ENCODE data around the gene SNRNP70.

The SNRNP70 gene

DNA sequence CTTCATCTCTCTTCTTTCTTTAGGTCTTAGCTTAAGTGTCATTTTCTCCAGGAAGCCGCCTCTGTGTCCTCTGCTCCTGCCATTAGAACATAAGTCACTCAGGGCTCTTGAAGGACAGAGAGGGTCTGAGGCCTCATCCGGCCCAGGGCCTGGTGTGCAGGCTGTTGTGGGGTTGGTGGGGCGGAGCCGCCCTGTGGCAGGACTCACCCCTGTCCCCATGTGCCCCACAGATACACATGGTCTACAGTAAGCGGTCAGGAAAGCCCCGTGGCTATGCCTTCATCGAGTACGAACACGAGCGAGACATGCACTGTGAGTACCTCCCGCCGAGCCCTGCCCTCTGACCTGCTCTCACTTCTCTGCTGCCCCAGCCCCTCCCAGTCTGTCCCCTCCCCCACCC is 15.9 kb downstream of the SNRNP70 start:
- no peak for DNase-seq (ENCODE audit: low read depth in 2 of 2)

DNA sequence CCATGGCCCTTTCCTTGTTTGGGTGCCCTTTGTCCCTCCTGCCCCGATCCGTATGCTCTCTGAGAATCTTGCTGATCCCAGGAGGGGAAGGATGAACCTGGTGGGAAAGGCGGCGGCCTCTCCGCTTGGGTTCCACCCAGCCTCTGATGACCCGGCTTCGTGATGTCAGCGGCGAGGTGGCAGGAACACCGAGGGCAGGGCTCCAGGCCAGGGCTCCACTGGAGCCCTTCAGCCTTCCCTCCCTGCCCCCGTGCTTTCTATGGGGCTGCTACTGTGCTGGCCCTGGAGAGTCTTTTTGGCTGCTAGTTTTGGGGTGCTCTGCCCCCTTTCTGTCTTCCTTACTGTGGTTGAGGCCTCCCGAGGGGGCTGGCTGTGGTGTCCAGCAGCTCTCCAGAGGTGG is 17.1 kb downstream of the SNRNP70 start:
- no peak for DNase-seq (ENCODE audit: low read depth in 2 of 2)

DNA sequence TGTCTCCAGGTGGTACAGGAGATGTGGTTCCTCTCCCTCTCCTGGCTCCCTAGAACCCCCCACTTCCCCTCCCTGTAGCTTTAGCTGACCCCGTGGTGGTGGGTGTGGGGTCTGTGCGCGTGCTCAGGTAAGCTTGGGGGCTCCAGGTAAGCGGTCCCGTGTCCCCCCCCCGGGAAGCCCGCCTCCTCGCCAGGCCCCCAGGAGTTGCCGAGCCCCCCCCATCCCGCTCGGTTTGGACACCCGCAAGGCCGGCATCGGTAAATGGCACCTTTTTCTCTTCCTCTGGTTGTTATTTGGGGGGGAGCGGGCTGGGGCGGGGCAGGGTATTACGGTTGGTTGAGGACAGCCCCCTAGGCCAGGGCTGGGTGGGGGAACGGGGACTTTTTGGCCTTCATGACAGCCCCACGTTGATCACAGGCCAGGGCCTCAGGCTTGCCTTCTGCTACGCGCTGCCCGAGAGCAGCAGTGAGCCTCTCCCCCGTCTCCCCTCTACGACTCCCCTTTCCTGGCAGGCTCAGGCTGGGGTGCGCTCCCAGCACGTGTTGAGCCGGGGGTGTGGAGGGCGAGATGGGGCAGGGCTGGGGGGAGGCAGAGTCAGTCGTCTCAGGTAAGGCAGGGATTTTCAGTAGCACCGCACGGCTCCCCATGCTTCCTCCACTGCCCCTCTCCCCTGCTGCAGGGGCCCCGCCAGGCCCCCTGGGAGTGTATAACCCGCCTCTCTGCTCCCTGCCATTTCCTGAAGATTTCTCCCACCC is 18.3 kb downstream of the SNRNP70 start:
- DNase-seq (ENCODE audit: low read depth in 2 of 2) = no peak

DNA sequence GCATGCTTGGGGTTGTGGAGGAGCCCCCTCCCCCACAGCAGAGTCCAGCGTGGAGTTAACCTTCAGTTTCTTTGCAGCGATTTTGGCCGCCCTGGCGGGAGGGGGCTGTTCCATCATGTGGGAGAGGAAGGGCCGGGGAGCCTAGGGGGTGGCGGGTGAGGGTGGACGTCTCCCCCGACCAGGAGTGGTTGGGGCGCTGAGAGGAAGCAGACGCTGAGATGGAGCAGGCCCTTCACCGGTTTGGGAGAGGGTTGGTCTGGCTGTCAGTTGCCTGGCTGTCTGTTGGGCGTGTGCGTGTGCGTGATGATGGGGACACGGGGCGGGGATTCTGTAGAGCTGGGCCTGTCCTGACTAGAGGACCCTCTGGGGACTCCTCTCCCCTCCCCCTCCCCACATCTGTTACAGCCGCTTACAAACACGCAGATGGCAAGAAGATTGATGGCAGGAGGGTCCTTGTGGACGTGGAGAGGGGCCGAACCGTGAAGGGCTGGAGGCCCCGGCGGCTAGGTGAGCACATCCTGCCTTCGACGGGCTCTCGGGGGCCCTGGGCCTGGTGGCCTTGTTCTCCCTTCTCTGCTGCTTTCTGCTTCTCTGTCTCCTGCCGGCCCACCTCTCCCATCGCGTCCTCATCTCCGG is 19.1 kb downstream of the SNRNP70 start:
- DNase-seq (ENCODE audit: low read depth in 2 of 2) = no peak

DNA sequence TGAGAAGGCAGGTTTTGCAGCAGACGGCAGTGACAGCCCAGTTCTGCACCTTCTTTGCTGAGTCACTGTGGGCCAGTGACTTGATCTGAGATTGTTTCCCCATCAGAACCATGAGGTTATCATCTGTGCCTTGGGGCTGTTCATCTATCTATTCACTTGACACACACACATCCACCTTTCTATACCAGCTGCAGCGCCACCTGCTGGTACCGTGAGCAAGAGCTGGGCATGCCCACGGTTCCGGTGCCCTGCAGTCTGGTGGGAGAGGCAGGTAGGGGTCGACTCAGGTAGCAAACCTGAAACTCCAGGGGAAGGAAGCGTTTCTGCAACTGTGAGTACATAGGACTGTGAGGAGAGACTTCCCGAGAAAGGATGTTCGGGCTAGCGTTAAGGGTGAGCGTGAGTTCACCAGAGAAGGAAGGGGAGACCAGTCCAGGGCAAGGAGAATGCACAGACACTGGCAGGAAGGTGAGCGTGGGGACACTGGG is 21.4 kb downstream of the SNRNP70 start:
- peak; percentile 52 to 55 for DNase-seq (ENCODE audit: low read depth in 2 of 2)

DNA sequence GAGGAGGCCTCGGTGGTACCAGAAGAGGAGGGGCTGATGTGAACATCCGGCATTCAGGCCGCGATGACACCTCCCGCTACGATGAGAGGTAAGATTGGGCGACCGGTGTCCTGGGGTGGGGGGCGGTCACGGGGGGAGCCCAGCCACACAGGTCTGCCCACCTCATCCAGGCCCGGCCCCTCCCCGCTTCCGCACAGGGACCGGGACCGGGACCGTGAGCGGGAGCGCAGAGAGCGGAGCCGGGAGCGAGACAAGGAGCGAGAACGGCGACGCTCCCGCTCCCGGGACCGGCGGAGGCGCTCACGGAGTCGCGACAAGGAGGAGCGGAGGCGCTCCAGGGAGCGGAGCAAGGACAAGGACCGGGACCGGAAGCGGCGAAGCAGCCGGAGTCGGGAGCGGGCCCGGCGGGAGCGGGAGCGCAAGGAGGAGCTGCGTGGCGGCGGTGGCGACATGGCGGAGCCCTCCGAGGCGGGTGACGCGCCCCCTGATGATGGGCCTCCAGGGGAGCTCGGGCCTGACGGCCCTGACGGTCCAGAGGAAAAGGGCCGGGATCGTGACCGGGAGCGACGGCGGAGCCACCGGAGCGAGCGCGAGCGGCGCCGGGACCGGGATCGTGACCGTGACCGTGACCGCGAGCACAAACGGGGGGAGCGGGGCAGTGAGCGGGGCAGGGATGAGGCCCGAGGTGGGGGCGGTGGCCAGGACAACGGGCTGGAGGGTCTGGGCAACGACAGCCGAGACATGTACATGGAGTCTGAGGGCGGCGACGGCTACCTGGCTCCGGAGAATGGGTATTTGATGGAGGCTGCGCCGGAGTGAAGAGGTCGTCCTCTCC is 22.6 kb downstream of the SNRNP70 start:
- no peak for DNase-seq (ENCODE audit: low read depth in 2 of 2)

DNA sequence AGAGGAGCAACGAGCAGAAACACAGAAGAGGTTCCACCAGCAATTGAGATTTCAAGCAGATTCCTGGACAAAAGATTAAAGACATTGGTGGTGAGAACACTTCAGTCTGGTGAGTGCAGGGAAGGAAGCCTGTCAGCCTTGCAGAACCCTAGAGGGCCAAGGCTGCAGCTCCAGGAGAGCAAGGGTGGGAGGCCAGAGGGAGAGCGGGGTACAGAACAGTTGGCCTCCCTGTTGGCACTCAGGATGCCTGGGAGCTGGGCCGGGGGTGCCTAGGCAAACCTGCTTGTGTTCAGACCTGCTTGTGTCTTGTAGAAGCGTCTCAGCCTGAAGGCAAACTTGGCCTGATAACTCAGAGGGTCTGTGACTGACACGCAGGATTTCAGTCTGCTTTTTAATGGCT is 23.8 kb downstream of the SNRNP70 start:
- no peak for DNase-seq (ENCODE audit: low read depth in 2 of 2)

DNA sequence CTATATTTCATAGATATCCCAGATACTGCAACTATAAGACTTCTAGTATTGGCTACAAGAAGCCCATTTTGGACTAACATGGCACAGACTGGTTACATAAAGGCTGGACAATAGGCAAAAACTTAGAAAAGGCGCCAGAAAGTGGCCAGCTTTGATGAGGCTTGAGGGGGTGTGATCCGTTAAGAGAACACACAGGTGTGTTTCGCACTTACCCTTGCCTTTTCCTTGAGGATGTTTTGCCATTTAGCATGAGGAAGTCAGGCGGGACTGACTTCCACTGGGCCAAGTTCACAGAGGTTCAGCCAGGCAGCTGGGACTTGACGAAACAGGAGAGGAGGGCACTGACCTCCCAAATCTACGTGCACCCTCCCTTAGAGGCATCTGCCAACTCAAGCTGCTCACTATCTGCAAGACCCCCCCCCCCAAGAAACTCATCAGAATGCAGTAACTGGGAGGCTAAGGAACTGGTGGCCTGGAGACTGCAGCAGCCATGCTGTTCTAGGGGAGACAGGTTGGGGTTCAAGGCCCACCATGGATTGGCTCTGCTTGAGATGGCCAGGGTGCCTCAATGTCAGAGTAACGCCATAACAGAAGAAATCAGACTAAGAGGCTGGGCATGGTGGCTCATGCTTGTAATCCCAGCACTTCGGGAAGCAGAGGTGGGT is 24.4 kb downstream of the SNRNP70 start:
- no peak for DNase-seq (ENCODE audit: low read depth in 2 of 2)

DNA sequence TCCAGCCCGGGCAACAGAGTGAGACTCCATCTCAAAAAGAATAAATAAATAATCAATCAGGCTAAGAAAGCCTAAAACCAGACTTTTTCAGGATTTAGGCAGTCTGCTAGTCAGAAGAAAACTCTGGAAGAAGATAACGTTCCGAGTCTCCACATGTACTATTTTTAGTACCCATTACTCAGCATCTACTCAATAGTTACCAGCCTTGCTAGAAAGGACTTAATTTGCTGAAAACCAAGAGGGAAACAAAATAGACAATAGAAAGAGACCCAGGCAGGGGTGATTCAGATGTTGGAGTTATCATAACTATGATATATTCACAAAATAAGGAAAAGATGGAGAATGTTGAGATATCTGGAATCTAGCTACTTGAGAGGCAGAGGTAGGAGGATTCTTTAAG is 25.3 kb downstream of the SNRNP70 start:
- DNase-seq (ENCODE audit: low read depth in 2 of 2) = no peak

DNA sequence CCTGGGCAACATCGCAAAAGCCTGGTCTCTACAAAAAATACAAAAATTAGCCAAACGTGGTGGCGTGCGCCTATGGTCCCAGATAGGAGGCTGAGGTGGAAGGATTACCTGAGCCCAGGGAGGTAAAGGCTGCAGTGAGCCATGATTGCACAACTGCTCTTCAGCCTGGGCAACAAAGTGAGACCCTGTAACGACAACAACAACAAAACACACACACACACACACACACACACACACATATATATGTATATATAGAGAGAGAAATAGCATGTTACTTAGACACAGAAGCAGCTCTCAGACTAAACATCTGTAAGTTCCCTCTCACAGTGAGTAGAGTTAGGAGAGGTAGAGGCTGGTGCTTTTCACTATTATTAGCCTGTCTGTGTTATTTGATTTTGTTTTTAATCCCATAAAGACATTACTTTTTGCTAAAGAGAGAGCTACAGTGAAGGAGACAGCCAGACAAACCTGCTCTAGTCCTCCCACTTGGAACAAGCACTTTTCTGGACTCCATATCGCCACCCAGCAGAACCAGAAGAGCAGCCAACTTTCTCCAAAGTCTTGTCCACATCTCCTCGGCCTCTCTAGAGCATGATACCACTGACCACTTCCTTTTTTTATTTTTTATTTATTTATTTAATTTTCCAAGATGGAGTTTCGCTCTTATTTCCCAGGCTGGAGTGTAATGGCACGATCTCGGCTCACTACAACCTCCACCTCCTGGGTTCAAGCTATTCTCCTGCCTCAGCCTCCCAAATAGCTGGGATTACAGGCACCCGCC is 26.2 kb downstream of the SNRNP70 start:
- no peak for DNase-seq (ENCODE audit: low read depth in 2 of 2)

DNA sequence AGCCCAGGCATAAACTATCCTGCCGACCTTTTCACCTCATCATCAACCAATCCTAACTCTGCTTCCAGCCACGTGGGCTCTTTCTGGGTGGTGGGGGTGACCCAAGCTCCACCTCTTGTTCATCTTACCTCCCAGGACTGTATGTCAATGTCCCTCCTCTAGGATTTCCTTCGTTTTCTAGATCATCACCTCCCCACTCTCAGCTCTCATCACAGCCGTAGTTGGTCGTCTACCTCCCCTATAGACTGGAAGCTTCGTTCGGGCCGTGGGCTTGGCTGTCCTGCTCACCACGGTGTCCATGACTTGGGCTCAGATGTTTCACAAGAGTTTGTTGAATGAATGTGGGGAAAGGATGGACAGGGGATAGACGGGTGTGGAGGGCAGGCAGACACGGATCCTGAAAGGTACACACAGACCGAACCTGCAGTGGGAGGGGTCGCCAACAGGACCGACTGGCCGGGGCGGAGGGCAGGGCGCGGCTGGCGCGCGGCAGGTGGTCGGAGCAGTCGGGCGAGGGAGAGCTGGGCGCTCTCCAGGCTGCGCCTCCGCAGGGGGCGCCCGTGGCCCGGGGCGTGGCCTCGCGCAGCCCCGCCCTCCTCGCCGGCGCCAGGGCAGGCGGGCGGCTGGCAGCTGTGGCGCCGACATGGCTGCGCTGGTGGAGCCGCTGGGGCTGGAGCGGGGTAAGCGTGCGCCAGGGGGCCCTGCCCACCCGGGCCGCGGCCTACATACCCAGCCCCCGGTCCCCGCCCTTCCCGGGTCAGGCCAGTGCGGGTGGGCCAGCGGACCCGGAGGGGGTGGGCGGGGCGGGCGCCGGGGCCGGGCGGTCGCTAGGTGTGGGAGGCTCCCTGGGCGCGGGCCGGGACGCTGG is 28.7 kb downstream of the SNRNP70 start, which contains the start of gene LIN7B:
LIN7B (plus strand) TSS at position 609 of the 868 bp plus-strand sequence; CDS start at position 644, 35 bp downstream.
- DNase-seq (ENCODE audit: low read depth in 2 of 2) = peak; percentile 48

DNA sequence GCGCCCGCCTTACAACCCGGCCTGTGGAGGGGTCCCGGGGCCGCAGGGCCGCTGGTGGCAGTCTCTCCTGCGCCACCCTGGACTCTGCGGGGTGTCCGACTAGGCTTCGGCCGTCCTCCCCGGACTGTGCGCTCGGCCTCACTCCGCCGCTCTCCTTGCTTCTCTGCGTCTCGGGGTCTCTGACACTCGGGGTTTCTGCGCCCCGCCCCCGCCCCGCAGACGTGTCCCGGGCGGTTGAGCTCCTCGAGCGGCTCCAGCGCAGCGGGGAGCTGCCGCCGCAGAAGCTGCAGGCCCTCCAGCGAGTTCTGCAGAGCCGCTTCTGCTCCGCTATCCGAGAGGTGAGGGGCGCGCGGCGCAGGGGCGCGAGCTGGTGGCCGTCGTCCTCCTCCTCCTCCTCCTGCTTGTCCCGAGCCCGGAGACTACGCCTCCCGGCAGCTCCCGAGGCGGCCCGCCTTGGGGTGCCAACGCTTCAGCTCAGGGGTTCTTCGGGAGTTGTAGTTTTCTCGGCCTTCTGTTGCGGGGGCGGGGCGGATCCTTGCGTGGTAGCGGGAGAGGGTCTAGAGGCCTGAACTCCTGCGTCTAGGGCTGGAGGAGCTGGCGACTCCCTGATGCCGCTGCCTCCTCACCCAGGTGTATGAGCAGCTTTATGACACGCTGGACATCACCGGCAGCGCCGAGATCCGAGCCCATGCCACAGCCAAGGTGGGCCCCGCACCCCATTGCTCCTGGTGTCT is 29.5 kb downstream of the SNRNP70 start:
- peak in 1 of 2 donors; percentile 45 for DNase-seq (ENCODE audit: low read depth in 2 of 2)

DNA sequence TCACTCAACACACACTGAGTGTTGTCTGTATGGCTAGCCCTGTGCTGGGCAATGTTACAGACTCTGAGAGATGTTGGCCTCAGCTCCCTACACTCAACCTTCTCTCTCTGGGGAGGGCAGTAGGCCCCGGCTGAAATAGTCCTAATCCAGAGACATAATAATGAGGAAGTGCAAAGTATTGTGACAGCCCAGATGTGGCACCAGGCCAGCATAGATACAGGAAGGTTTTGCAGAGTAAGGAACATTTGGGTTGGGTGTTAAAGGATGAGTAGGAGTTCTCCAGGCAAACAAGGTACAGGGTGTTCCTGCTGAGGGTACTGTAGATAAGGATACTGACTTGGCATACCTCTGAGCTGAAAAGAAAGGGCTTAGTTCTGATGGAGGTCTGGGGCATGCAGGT is 31.3 kb downstream of the SNRNP70 start:
- no peak for DNase-seq (ENCODE audit: low read depth in 2 of 2)

DNA sequence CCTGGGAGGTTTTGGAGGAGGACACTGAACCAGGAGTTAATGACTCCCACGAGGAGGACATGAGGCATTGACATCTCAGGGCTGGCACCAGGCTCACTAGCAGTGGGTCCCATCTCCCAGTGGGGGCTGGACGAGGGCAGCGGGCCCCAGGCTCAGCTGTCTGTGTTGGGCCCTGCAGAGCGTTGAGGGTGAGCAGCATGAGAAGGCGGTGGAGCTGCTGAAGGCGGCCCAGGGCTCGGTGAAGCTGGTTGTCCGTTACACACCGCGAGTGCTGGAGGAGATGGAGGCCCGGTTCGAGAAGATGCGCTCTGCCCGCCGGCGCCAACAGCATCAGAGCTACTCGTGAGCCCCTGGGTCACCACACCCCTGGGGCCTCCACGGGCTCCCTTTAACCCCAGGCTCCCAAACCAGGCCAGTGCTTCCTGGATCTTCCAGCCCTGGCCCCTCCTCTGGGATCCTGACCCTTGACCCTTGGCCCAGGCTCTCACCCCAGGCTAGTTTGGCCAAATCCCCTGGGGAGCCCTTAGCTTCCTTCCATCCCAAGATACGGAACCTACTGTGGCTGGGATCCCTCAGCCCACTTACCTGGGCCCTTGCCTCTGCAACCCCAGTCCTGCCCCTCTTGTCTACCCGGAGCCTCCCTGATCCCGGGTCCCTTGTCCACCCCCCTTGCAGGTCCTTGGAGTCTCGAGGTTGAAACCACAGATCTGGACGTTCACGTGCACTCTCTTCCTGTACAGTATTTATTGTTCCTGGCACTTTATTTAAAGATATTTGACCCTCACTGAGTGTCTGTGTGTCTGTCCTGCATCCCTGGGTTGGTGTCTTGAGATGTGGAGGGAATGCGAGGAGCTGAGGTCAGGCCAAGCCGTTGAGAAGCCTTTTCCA is 32.7 kb downstream of the SNRNP70 start:
- no peak for DNase-seq (ENCODE audit: low read depth in 2 of 2)

DNA sequence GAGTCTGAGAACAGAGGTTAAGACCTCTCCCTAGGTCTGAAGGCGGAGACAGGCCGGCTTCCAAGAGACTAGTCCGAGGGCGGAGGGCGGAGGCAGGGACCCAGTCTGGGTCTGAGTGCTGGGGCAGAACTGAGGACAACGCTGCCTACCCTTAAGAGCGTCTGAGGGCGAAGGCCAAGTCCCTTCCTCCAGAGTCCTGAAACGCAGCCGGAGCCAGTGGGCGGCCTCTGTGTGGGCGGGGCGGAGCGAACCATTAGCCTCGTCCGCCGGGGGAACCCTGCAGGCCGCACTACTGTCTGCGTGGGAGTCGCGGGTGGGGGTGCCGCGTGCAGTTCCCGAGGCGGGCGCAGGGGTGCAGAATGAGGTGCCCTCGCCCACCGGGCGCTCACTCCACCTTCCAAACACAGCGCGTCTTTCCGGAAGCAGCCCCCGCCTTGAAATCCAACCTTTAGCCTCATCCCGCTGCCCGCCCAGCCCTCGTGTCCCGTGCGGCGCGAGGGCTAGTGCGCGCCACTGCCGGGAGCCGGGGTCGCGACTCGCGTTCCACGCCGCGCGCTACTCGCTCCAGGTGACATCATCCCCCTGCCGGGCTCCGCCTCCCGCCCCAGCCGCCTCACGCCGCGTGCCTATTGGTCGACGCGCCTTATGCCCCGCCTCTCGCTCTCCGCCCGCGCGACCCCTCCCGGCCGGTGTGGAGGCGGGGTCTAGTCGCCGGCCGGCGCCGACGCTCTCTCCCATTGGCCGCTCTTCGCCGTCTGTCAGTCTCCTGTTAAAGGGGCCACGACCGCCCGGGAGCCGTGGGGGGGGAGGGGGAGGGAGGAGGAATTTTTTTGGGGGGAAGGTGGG is 33.5 kb downstream of the SNRNP70 start, which contains the start of gene C19orf73:
C19orf73 (minus strand) TSS at position 579 of the 846 bp plus-strand sequence; CDS start at position 458, 121 bp downstream.
- DNase-seq (ENCODE audit: low read depth in 2 of 2) = peak; percentile 88 to 93

DNA sequence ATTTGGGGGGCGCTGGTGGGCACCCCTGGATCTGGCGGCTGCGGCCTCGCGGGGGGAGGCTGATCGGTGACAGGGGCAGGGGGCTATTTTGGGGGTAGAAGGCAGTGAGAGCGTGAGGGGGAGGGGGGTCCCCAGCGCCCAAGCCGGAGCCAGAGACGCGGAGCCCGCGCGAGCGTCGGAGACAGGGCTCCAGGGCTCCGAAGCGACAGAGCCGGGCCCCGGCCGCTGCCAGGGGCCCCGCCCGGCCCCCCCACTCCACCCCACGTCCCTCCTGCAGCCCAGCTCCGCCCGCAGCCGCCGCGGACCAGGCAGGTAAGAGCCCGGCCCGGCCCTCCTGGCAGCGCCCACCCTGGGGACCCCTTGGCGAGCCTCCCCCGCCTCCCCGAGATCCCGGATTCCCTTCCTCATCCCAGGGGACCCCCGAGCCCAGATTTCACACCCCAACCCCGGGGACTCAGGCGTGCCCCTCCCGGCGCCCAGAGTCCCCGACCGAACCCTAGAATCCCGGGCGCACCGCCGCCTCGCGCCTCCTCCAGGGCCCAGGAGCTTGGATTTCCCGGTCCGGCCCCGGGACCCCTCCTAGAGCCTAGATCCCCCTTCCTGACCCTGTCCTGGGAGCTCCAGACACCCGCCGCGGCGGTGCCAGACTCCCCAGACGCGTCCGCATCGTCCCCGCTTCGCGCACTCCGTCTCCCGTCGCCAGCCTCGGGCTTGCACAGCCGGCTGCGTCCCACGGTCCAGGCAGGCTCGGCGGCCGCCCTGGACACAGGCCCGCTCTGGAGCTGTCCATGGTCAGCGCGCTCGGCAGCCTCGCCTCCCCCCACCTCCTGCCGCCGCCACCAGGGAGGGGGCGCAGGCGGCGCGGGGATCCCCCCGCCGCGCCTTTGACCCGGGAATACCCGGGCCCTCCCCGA is 34.4 kb downstream of the SNRNP70 start, which contains the start of gene PPFIA3:
PPFIA3 (plus strand) TSS at position 134 of the 914 bp plus-strand sequence. CDS start 8,330 bp downstream, outside the sequence.
- no peak for DNase-seq (ENCODE audit: low read depth in 2 of 2)

All from activated CD4-positive, alpha-beta T cell treated with anti-CD3 and anti-CD28 coated beads for 24 hours (primary cell).